ENCODE data around the gene NLRC5. TPM values are rescaled to one million over a fixed set of nuclear protein-coding genes. Genes with fewer than 3 reads are reported as not detected.
A peak's percentile ranks its signal among the peaks of the same experiment; 100 is the strongest.

The NLRC5 gene
- total RNA-seq, 6 experiments from 2014 or later = 18.2 to 26.2 (median 21.7) TPM

DNA sequence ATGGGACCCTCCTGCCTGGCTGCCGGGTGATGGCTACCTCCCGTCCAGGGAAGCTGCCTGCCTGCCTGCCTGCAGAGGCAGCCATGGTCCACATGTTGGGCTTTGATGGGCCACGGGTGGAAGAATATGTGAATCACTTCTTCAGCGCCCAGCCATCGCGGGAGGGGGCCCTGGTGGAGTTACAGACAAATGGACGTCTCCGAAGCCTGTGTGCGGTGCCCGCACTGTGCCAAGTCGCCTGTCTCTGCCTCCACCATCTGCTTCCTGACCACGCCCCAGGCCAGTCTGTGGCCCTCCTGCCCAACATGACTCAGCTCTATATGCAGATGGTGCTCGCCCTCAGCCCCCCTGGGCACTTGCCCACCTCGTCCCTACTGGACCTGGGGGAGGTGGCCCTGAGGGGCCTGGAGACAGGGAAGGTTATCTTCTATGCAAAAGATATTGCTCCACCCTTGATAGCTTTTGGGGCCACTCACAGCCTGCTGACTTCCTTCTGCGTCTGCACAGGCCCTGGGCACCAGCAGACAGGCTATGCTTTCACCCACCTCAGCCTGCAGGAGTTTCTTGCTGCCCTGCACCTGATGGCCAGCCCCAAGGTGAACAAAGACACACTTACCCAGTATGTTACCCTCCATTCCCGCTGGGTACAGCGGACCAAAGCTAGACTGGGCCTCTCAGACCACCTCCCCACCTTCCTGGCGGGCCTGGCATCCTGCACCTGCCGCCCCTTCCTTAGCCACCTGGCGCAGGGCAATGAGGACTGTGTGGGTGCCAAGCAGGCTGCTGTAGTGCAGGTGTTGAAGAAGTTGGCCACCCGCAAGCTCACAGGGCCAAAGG lies 36.8 kb downstream of the NLRC5 start:
- TF ChIP-seq, protein P1, sequence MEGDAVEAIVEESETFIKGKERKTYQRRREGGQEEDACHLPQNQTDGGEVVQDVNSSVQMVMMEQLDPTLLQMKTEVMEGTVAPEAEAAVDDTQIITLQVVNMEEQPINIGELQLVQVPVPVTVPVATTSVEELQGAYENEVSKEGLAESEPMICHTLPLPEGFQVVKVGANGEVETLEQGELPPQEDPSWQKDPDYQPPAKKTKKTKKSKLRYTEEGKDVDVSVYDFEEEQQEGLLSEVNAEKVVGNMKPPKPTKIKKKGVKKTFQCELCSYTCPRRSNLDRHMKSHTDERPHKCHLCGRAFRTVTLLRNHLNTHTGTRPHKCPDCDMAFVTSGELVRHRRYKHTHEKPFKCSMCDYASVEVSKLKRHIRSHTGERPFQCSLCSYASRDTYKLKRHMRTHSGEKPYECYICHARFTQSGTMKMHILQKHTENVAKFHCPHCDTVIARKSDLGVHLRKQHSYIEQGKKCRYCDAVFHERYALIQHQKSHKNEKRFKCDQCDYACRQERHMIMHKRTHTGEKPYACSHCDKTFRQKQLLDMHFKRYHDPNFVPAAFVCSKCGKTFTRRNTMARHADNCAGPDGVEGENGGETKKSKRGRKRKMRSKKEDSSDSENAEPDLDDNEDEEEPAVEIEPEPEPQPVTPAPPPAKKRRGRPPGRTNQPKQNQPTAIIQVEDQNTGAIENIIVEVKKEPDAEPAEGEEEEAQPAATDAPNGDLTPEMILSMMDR (IDR thresholded peaks at IDR 0.05) = no peak
- H3K36me3 Mint-ChIP-seq (ENCODE audit: low read depth) = peaks cover 26% of the 10 kb centered on the region
- no peak for DNase-seq
- no peaks in the 10 kb centered on the region for H3K9me3 Mint-ChIP-seq
- no peak overlapping the region for H3K4me3 Mint-ChIP-seq
- H3K4me1 Mint-ChIP-seq (ENCODE audit: low read depth) = peaks cover 11% of the 10 kb centered on the region
- H3K27ac Mint-ChIP-seq = no peak overlapping the region
- H3K27me3 Mint-ChIP-seq (ENCODE audit: insufficient read depth) = no peaks in the 10 kb centered on the region; the same call in none of the 2 replicates

DNA sequence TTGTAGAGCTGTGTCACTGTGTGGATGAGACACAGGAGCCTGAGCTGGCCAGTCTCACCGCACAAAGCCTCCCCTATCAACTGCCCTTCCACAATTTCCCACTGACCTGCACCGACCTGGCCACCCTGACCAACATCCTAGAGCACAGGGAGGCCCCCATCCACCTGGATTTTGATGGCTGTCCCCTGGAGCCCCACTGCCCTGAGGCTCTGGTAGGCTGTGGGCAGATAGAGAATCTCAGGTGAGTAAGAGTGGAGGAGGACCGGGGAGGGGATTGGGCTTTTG lies 37.4 kb downstream of the NLRC5 start:
- H3K4me3 Mint-ChIP-seq = no peak overlapping the region
- no peak for DNase-seq
- peaks cover 11% of the 10 kb centered on the region for H3K4me1 Mint-ChIP-seq (ENCODE audit: low read depth)
- H3K27ac Mint-ChIP-seq = no peak overlapping the region
- peaks cover 26% of the 10 kb centered on the region for H3K36me3 Mint-ChIP-seq (ENCODE audit: low read depth)
- H3K9me3 Mint-ChIP-seq = no peaks in the 10 kb centered on the region
- H3K27me3 Mint-ChIP-seq (ENCODE audit: insufficient read depth) = no peaks in the 10 kb centered on the region; the same call in none of the 2 replicates
- TF ChIP-seq, protein P1 (IDR thresholded peaks at IDR 0.05) = no peak

DNA sequence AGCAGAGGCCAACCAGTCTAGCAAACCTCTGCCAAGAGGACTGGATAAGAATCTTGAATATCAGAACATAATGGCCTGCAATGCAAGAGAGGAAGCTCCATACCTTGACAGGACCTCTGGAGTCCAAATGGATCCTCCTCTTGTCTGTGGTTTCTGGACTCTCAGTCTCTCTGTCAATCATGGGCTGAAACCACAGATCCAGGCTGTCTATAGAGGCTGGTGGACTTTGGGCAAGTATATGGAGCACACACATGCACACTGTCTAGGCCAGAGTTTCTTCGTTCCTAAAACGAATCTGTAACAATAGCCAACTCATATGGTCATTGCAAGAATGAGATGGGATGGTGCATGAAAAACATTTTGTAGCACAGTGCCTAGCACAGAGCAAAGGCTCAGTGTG lies 37.7 kb downstream of the NLRC5 start:
- no peaks in the 10 kb centered on the region for H3K9me3 Mint-ChIP-seq
- no peak overlapping the region for H3K4me3 Mint-ChIP-seq

DNA sequence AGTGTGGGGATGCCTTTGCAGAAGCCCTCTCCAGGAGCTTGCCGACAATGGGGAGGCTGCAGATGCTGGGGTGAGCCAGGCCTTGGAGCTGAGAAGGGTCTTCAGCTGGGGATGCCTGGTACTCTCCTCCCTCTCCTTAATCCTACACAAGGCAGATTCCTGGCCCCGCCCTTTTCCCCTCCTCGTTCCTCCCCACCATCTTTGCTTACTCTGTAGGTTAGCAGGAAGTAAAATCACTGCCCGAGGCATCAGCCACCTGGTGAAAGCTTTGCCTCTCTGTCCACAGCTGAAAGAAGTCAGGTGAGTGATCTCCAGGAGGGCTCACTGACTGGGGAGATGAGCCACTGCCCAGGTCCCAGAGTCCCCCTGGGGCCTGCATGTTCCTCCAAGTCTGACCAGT lies 38.7 kb downstream of the NLRC5 start:
- H3K27me3 Mint-ChIP-seq (ENCODE audit: insufficient read depth) = no peaks in the 10 kb centered on the region; the same call in none of the 2 replicates
- H3K36me3 Mint-ChIP-seq (ENCODE audit: low read depth) = peaks cover 19% of the 10 kb centered on the region
- no peak overlapping the region for H3K4me3 Mint-ChIP-seq
- no peaks in the 10 kb centered on the region for H3K9me3 Mint-ChIP-seq
- peaks cover 11% of the 10 kb centered on the region for H3K4me1 Mint-ChIP-seq (ENCODE audit: low read depth)
- no peak overlapping the region for H3K27ac Mint-ChIP-seq
- DNase-seq = no peak
- TF ChIP-seq, protein P1 (IDR thresholded peaks at IDR 0.05) = no peak

More for the DNA sequence above, 37.7 kb downstream of the NLRC5 start:
- DNase-seq = no peak
- TF ChIP-seq, protein P1 (IDR thresholded peaks at IDR 0.05) = no peak
- Mint-ChIP-seq H3K36me3 (ENCODE audit: low read depth) (peaks cover 26% of the 10 kb centered on the region), H3K27me3 (ENCODE audit: insufficient read depth) (no peaks in the 10 kb centered on the region; the same call in none of the 2 replicates), H3K4me1 (ENCODE audit: low read depth) (peaks cover 11% of the 10 kb centered on the region), H3K27ac (no peak overlapping the region)

DNA sequence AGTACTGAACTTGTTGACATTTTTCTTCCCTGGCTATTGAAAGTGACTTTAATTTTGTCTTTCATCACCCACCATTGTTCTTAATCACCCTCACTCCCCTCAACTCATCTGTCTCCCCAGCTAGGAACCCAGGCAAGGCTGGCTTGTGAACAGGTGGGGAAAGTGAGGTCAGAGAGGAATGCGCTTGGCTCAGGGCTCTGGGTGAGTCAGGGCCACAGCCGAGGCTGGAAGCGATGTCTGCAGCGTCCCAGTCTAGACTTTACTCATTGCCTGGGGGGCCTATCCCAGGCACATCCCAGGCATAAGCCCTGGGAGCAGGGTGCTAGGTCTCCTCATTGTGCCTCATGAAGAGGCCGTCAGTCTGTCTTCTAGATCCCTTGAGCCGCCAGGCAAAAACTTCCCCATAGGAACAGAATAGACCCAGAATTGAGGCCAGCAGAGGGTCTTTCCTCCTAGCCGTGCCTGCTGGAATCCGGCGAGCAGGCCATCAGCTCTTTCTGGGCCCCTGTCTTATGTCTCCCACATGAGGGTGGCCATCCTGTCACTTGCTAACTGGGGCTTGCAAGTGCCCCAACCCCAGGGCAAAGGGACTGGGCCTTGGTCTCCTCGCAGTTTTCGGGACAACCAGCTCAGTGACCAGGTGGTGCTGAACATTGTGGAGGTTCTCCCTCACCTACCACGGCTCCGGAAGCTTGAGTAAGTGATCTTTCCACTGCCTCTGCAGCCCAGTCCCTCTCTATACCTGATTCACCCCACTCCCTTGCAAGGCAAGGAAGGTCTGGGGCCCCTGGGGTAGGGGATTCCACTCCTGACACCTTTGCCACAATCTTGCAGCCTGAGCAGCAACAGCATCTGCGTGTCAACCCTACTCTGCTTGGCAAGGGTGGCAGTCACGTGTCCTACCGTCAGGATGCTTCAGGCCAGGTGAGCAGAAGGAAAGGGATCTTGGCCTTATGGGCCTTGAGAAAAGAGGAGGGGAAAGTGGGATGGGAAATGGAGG lies 40.1 kb downstream of the NLRC5 start:
- Mint-ChIP-seq H3K4me1 (ENCODE audit: low read depth) (peaks cover 11% of the 10 kb centered on the region), H3K36me3 (ENCODE audit: low read depth) (peaks cover 19% of the 10 kb centered on the region), H3K9me3 (no peaks in the 10 kb centered on the region), H3K27ac (0 out of 2 replicates have a peak overlapping the region, but pooled peaks have one; percentile 14), H3K27me3 (ENCODE audit: insufficient read depth) (no peaks in the 10 kb centered on the region; the same call in none of the 2 replicates), H3K4me3 (no peak overlapping the region)
- TF ChIP-seq, protein P1 (IDR thresholded peaks at IDR 0.05) = no peak
- DNase-seq = peak; percentile 58

Measured in HFFc6 (cell line).